Liver (tissue), 9 donors: ENCODE data around the gene HEXIM1. TPM values are rescaled to one million over a fixed set of nuclear protein-coding genes. Genes with fewer than 3 reads are reported as not detected.

ENCODE experiments used
- DNase-seq: peaks from one replicate; pipeline ENCODE4 v3.0.0-alpha.2; 2017; ENCODE audit warnings: low spot score
- H3K27ac ChIP-seq, 2 donors: one replicate each; pipeline ENCODE4 v1.7.0; 2013; ENCODE audit warnings: inconsistent platforms in 2 of 2, low read length in 2 of 2, control low read depth in 1 of 2, low read depth in 1 of 2, mild to moderate bottlenecking in 1 of 2
- H3K27me3 ChIP-seq, 4 donors: one replicate each; pipeline versions ENCODE4 v1.6.1 to v1.7.0; 2013; ENCODE audit warnings: low read length in 3 of 4, inconsistent platforms in 1 of 4, mild to moderate bottlenecking in 1 of 4, moderate library complexity in 1 of 4; ENCODE audit not compliant: control insufficient read depth in 4 of 4, insufficient read depth in 4 of 4
- H3K36me3 ChIP-seq, 4 donors: one replicate each; pipeline versions ENCODE4 v1.6.1 to v1.7.0; 2013; ENCODE audit warnings: low read length in 3 of 4, mild to moderate bottlenecking in 3 of 4, low read depth in 1 of 4, moderate library complexity in 1 of 4; ENCODE audit not compliant: control insufficient read depth in 4 of 4, insufficient read depth in 3 of 4
- H3K4me1 ChIP-seq, 4 donors: one replicate each; pipeline versions ENCODE4 v1.6.1 to v1.7.0; 2013; ENCODE audit warnings: low read length in 3 of 4, mild to moderate bottlenecking in 3 of 4, moderate library complexity in 1 of 4; ENCODE audit not compliant: control insufficient read depth in 4 of 4, insufficient read depth in 4 of 4
- H3K4me3 ChIP-seq, 3 donors: one replicate each; pipeline versions ENCODE4 v1.6.1 to v1.7.0; 2013; ENCODE audit warnings: low read length in 3 of 3, control low read depth in 1 of 3, low read depth in 1 of 3, mild to moderate bottlenecking in 1 of 3
- H3K9ac ChIP-seq, 2 donors: one replicate each; pipeline ENCODE4 v1.7.0; 2013; ENCODE audit warnings: low read length in 2 of 2, mild to moderate bottlenecking in 2 of 2, moderate library complexity in 2 of 2, control low read depth in 1 of 2, low read depth in 1 of 2
- H3K9me3 ChIP-seq, 4 donors: one replicate each; pipeline versions ENCODE4 v1.6.1 to v1.7.0; 2013; ENCODE audit warnings: low read length in 3 of 4; ENCODE audit not compliant: control insufficient read depth in 4 of 4
- CTCF ChIP-seq: fragments of 150-350 bp; IDR thresholded peaks from 2 replicates; pipeline ENCODE4 v1.5.1; 2017; ENCODE audit warnings: improper control_type of control experiment, low read depth, low read length; ENCODE audit not compliant: missing input control
- EGR1 ChIP-seq, 2 donors: IDR thresholded peaks; 2 replicates each; pipeline ENCODE4 v1.6.1; 2016 to 2018; ENCODE audit warnings: antibody characterized with exemption in 2 of 2, low read depth in 2 of 2
- FOXA1 ChIP-seq: IDR thresholded peaks from 2 replicates; pipeline ENCODE4 v1.6.1; 2016; ENCODE audit warnings: antibody characterized with exemption
- FOXA2 ChIP-seq: IDR thresholded peaks from 2 replicates; pipeline ENCODE4 v1.6.1; 2016; ENCODE audit warnings: antibody characterized with exemption
- GABPA ChIP-seq, 2 donors: IDR thresholded peaks in 1 of 2; conservative IDR thresholded peaks in 1 of 2; 2 replicates each; pipeline ENCODE4 v1.6.1; 2016; ENCODE audit warnings: antibody characterized with exemption in 2 of 2, mild to moderate bottlenecking in 1 of 2, moderate library complexity in 1 of 2
- HNF4A ChIP-seq, 2 donors: conservative IDR thresholded peaks; 2 replicates each; pipeline ENCODE4 v1.6.1; 2016; ENCODE audit warnings: antibody characterized with exemption in 2 of 2, mild to moderate bottlenecking in 2 of 2
- HNF4G ChIP-seq: IDR thresholded peaks from 2 replicates; pipeline ENCODE4 v1.6.1; 2016; ENCODE audit warnings: antibody characterized with exemption
- JUND ChIP-seq, 2 donors: IDR thresholded peaks; 2 replicates each; pipeline ENCODE4 v1.6.1; 2016; ENCODE audit warnings: antibody characterized with exemption in 2 of 2
- MAX ChIP-seq: IDR thresholded peaks from 2 replicates; pipeline ENCODE4 v1.6.1; 2016; ENCODE audit warnings: antibody characterized with exemption
- NR2F2 ChIP-seq: IDR thresholded peaks from 2 replicates; pipeline ENCODE4 v1.6.1; 2016; ENCODE audit warnings: antibody characterized with exemption
- RAD21 ChIP-seq, 2 donors: IDR thresholded peaks; 2 replicates each; pipeline ENCODE4 v1.6.1; 2016; ENCODE audit warnings: antibody characterized with exemption in 2 of 2, mild to moderate bottlenecking in 2 of 2
- REST ChIP-seq: IDR thresholded peaks from 2 replicates; pipeline ENCODE4 v1.6.1; 2016; ENCODE audit warnings: antibody characterized with exemption, mild to moderate bottlenecking
- RXRA ChIP-seq, 2 donors: IDR thresholded peaks; 2 replicates each; pipeline ENCODE4 v1.6.1; 2017 to 2018; ENCODE audit warnings: antibody characterized with exemption in 2 of 2, mild to moderate bottlenecking in 1 of 2
- SP1 ChIP-seq: IDR thresholded peaks from 2 replicates; pipeline ENCODE4 v1.6.1; 2018; ENCODE audit warnings: antibody characterized with exemption, mild to moderate bottlenecking
- TAF1 ChIP-seq: conservative IDR thresholded peaks from 2 replicates; pipeline ENCODE4 v1.6.1; 2016; ENCODE audit warnings: antibody characterized with exemption, mild to moderate bottlenecking
- YY1 ChIP-seq: IDR thresholded peaks from 2 replicates; pipeline ENCODE4 v1.6.1; 2016; ENCODE audit warnings: antibody characterized with exemption, mild to moderate bottlenecking
- WGBS: extraction: QIAGEN DNeasy Blood & Tissue Kit; methylation state at CpG from one replicate; pipeline ENCODE4 v1.1.7; 2013; 5-methylcytosine and 5-hydroxymethylcytosine counted together
- polyA plus RNA-seq, 2 donors: library from polyadenylated mRNA; stranded (reverse) in 1 of 2; unstranded in 1 of 2; fragments of 200-250 nt in 1 of 2; fragments of >200 nt in 1 of 2; fragmentation: Nextera tagmentation in 1 of 2; extraction: Ambion mirVana in 1 of 2; gene quantifications; one replicate each; pipeline versions ENCODE4 v1.2.1 to v1.2.3, GENCODE V29; 2013 to 2015
- total RNA-seq, 2 donors: library from RNA; depleted of rRNA; stranded (reverse); fragments of >200 nt; gene quantifications; one replicate each; pipeline ENCODE4 v1.2.3, GENCODE V29; 2014
- TF ChIP-seq, protein P1 (sequence below): IDR thresholded peaks from 2 replicates; pipeline ENCODE4 v1.6.1; 2016; ENCODE audit warnings: antibody characterized with exemption
- donor health status: healthy.
- donor health status: healthy.
- donor health status: healthy.
- donor health status: healthy.
- donor health status: healthy.

HEXIM1 gene
- total and polyA plus RNA-seq, 4 donors: 7.4 to 14.3 (median 12.3) TPM

DNA sequence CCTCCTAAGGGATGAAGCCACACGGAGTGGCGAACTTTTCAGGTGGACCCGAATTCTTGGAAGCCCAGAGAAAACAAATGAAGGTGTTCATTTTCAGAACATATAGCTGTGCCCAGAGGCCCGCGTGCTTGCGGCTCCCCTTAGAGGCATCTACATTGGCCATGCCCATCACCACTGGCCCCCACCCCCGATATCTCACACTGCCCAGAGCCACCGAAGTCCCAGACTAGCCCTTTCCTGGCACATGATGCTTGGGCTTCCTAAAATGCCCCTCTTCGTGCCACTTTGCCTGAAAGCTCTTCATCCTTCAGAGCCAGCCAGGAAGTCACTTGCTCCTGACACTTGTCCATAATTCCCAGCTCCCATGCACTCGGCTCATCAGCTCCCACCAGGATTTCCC lies 2.1 kb upstream of the HEXIM1 start:
- H3K9me3 ChIP-seq: no peaks in the 10 kb centered on the region
- TF ChIP-seq, protein P1, sequence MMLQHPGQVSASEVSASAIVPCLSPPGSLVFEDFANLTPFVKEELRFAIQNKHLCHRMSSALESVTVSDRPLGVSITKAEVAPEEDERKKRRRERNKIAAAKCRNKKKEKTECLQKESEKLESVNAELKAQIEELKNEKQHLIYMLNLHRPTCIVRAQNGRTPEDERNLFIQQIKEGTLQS: no peak
- TF ChIP-seq SP1 (no peak), RXRA (IDR thresholded peaks at IDR 0.05) (no peak), HNF4G (no peak), TAF1 (no peak), HNF4A (conservative IDR thresholded peaks at IDR 0.05) (no peak), NR2F2 (no peak), EGR1 (IDR thresholded peaks at IDR 0.05; ENCODE audit: low read depth in 2 of 2) (no peak), FOXA2 (no peak), FOXA1 (no peak), RAD21 (IDR thresholded peaks at IDR 0.05) (no peak), JUND (IDR thresholded peaks at IDR 0.05) (no peak)
- 90% methylated on average over 10 of the region's 10 CpGs for WGBS
- peaks cover 0 to 1% (median under 1%) of the 10 kb centered on the region in 4 donors for H3K36me3 ChIP-seq
- no peak overlapping the region for H3K9ac ChIP-seq
- peaks cover 8 to 54% (median 39%) of the 10 kb centered on the region in 4 donors for H3K4me1 ChIP-seq
- no peak for DNase-seq
- H3K27me3 ChIP-seq: no peaks in the 10 kb centered on the region
- H3K27ac ChIP-seq: peak overlapping the region; percentile 99
- H3K4me3 ChIP-seq: no peak overlapping the region

GRCh38 chr17:45146592-45146889 lies 1.7 kb upstream of the HEXIM1 start:
- TF ChIP-seq HNF4G: no peak
- 83% methylated on average over 4 of the region's 4 CpGs for WGBS
- Histone ChIP-seq H3K27ac (peak overlapping the region; percentile 99), H3K4me1 (peaks cover 8 to 57% (median 41%) of the 10 kb centered on the region in 4 donors), H3K36me3 (no peaks in the 10 kb centered on the region), H3K9me3 (no peaks in the 10 kb centered on the region), H3K4me3 (peak overlapping the region in 1 of 3 donors; percentile 70), H3K27me3 (no peaks in the 10 kb centered on the region), H3K9ac (peak overlapping the region in 1 of 2 donors; percentile 87)
- no peak for DNase-seq

DNA sequence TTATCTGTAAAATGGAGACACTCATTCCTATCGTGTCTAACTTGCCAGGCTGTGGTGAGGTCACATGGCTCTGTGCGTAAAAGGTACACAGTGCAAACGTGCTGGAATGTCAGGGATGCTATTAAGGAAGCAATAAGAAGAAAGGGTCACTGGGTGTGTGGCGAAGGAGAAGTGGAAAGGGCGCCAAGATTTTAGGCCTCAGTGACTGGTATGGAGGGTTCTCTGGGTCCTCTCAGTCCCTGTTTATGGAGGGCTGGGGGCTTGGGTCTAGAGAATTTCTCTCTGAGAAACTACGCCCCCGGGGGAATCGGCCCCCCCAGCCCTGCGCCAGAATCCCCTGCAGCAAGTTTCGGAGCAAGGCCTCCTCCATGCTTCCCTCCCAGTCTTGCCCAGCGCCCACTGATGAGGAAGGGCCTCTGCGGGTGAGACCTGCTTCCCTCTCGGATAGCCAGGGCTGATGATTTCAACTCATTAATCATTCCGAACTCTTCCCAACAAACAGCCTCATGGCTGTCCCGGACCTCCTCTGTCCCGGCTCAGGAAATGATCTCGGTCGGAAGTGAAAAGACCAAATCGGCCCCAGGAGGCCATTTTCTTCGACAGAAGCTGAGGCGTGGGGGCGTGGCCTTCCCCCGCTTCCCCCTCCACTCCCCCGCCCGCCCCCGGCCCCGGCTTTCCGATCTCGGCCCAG lies 1.2 kb upstream of the HEXIM1 start:
- peak; percentile 68 for TF ChIP-seq YY1
- no peak for TF ChIP-seq RAD21 (IDR thresholded peaks at IDR 0.05)
- TF ChIP-seq SP1: no peak
- TF ChIP-seq GABPA (IDR thresholded peaks at IDR 0.05 in 1 of 2, conservative IDR thresholded peaks at IDR 0.05 in 1 of 2): no peak
- TF ChIP-seq RXRA (IDR thresholded peaks at IDR 0.05): no peak
- peak; percentile 20 for TF ChIP-seq NR2F2
- Histone ChIP-seq H3K9me3 (no peaks in the 10 kb centered on the region), H3K4me3 (peak overlapping the region; percentile 67 to 70 (median 68)), H3K27ac (peak overlapping the region; percentile 99), H3K4me1 (peaks cover 10 to 62% (median 45%) of the 10 kb centered on the region in 4 donors), H3K27me3 (no peaks in the 10 kb centered on the region), H3K9ac (peak overlapping the region; percentile 50 to 99), H3K36me3 (no peaks in the 10 kb centered on the region)
- 11% methylated on average over 29 of the region's 29 CpGs for WGBS
- DNase-seq: no peak

GRCh38 chr17:45147581-45148182 lies 593 bp upstream of the HEXIM1 start:
- peak overlapping the region; percentile 93 to 99 for H3K9ac ChIP-seq
- no peaks in the 10 kb centered on the region for H3K27me3 ChIP-seq
- under 1% methylated on average over 38 of the region's 38 CpGs for WGBS
- peaks cover 10 to 63% (median 44%) of the 10 kb centered on the region in 4 donors for H3K4me1 ChIP-seq
- DNase-seq: peak; percentile 86
- H3K27ac ChIP-seq: peak overlapping the region; percentile 99
- H3K36me3 ChIP-seq: no peaks in the 10 kb centered on the region
- no peaks in the 10 kb centered on the region for H3K9me3 ChIP-seq
- H3K4me3 ChIP-seq: peak overlapping the region; percentile 67 to 70 (median 68)
- no peak for TF ChIP-seq FOXA1
- TF ChIP-seq REST: no peak
- peak in 1 of 2 donors; percentile 3 for TF ChIP-seq EGR1 (IDR thresholded peaks at IDR 0.05; ENCODE audit: low read depth in 2 of 2)
- peak; percentile 86 for TF ChIP-seq MAX
- TF ChIP-seq FOXA2: peak; percentile 27
- no peak for TF ChIP-seq GABPA (IDR thresholded peaks at IDR 0.05 in 1 of 2, conservative IDR thresholded peaks at IDR 0.05 in 1 of 2)
- TF ChIP-seq HNF4G: no peak
- TF ChIP-seq CTCF: no peak
- peak in 1 of 2 donors; percentile 35 for TF ChIP-seq HNF4A (conservative IDR thresholded peaks at IDR 0.05)
- no peak for TF ChIP-seq TAF1
